Activated CD8-positive, alpha-beta memory T cell treated with anti-CD3 and anti-CD28 coated beads, Interleukin-2, amount 10 ng/mL, durations not matched to agents 7 days and 5 days (primary cell): ENCODE results near the gene TF. TPM values are rescaled to one million over a fixed set of nuclear protein-coding genes. Genes with fewer than 3 reads are reported as not detected.

Source experiments
- ATAC-seq: fragments of 150-1000 bp; cut with Tn5 transposase; one replicate; pipeline ENCODE4 v1.10.0; 2021; ENCODE audit warnings: moderate library complexity
- CTCF ChIA-PET: fragments of 350-600 bp; sonication (Branson Sonifier 250); formaldehyde crosslinking; loops from one replicate; lab custom pipeline; 2021; ENCODE audit warnings: antibody characterized with exemption; lab: Charles Lee
- DNase-seq: peaks from one replicate; pipeline ENCODE4 v3.0.0-alpha.2; 2020
- H3K27ac Mint-ChIP-seq: one replicate; pipeline ENCODE4 v1.8.0; 2021; ENCODE audit warnings: mild to moderate bottlenecking, mixed read lengths
- H3K27me3 Mint-ChIP-seq: one replicate; pipeline ENCODE4 v1.8.0; 2021; ENCODE audit warnings: mixed read lengths
- H3K36me3 Mint-ChIP-seq: one replicate; pipeline ENCODE4 v1.8.0; 2021; ENCODE audit warnings: mild to moderate bottlenecking, mixed read lengths
- H3K4me1 Mint-ChIP-seq: one replicate; pipeline ENCODE4 v1.8.0; 2021; ENCODE audit warnings: mixed read lengths
- H3K4me3 Mint-ChIP-seq: one replicate; pipeline ENCODE4 v1.8.0; 2021; ENCODE audit warnings: mild to moderate bottlenecking, moderate library complexity, mixed read lengths
- H3K9me3 Mint-ChIP-seq: one replicate; pipeline ENCODE4 v1.8.0; 2022; ENCODE audit warnings: low read depth, mixed read lengths
- total RNA-seq, 2 experiments: library from RNA; stranded (reverse); gene quantifications; one replicate each; pipeline ENCODE4 v1.2.3, GENCODE V29; 2021

Gene TF
- under 1 TPM; 0.16 to 0.91 TPM for total RNA-seq

GRCh38 chr3:133745981-133746711, at the start of gene TF:
TF (plus strand) TSS chr3:133746393; CDS start chr3:133746441, 48 bp downstream.
- Mint-ChIP-seq H3K27ac (no peak within 1 kb of the TSS), H3K9me3 (no peaks in the 10 kb centered on the region), H3K4me1 (peaks cover 7% of the 10 kb centered on the region), H3K36me3 (no peaks in the 10 kb centered on the region), H3K4me3 (peak within 1 kb of the TSS; percentile 6), H3K27me3 (peaks cover 42% of the 10 kb centered on the region)
- CTCF ChIA-PET = no interaction called here
- DNase-seq (no peak), ATAC-seq (peak; percentile 30)

GRCh38 chr3:133697960-133698359, 48.2 kb upstream of the TF start:
- H3K4me1 Mint-ChIP-seq = no peaks in the 10 kb centered on the region
- no peak overlapping the region for H3K4me3 Mint-ChIP-seq
- no peaks in the 10 kb centered on the region for H3K27me3 Mint-ChIP-seq
- no peak overlapping the region for H3K27ac Mint-ChIP-seq
- no peaks in the 10 kb centered on the region for H3K36me3 Mint-ChIP-seq
- DNase-seq = no peak
- ATAC-seq = no peak
- no peaks in the 10 kb centered on the region for H3K9me3 Mint-ChIP-seq
- CTCF ChIA-PET = no interaction called here

- H3K27me3 Mint-ChIP-seq = peaks cover 3% of the 10 kb centered on the region
- no peak for DNase-seq
- CTCF ChIA-PET = no interaction called here
- H3K27ac Mint-ChIP-seq = no peak overlapping the region
- no peaks in the 10 kb centered on the region for H3K4me1 Mint-ChIP-seq
- H3K4me3 Mint-ChIP-seq = no peak overlapping the region
- H3K36me3 Mint-ChIP-seq = no peaks in the 10 kb centered on the region
- H3K9me3 Mint-ChIP-seq = no peaks in the 10 kb centered on the region
- ATAC-seq = no peak
Measured at GRCh38 chr3:133699467-133699866, 46.7 kb upstream of the TF start.

- H3K27ac Mint-ChIP-seq = no peak overlapping the region
- H3K9me3 Mint-ChIP-seq = no peaks in the 10 kb centered on the region
- peaks cover 3% of the 10 kb centered on the region for H3K27me3 Mint-ChIP-seq
- CTCF ChIA-PET = no interaction called here
- H3K4me1 Mint-ChIP-seq = no peaks in the 10 kb centered on the region
- H3K36me3 Mint-ChIP-seq = no peaks in the 10 kb centered on the region
- no peak overlapping the region for H3K4me3 Mint-ChIP-seq
- ATAC-seq = no peak
- DNase-seq = no peak
Measured at GRCh38 chr3:133699903-133700302, 46.3 kb upstream of the TF start.

- DNase-seq (no peak), ATAC-seq (no peak)
- no peak overlapping the region for H3K4me3 Mint-ChIP-seq
- H3K9me3 Mint-ChIP-seq = no peaks in the 10 kb centered on the region
- H3K27ac Mint-ChIP-seq = no peak overlapping the region
- CTCF ChIA-PET = no interaction called here
- no peaks in the 10 kb centered on the region for H3K36me3 Mint-ChIP-seq
- H3K27me3 Mint-ChIP-seq = peaks cover 5% of the 10 kb centered on the region
- no peaks in the 10 kb centered on the region for H3K4me1 Mint-ChIP-seq
Measured at GRCh38 chr3:133700351-133700750, 45.8 kb upstream of the TF start.

GRCh38 chr3:133701435-133702358, 44.5 kb upstream of the TF start:
- no peak for ATAC-seq
- no peak overlapping the region for H3K27ac Mint-ChIP-seq
- no peaks in the 10 kb centered on the region for H3K9me3 Mint-ChIP-seq
- H3K4me3 Mint-ChIP-seq = no peak overlapping the region
- no peak for DNase-seq
- peaks cover 9% of the 10 kb centered on the region for H3K27me3 Mint-ChIP-seq
- H3K4me1 Mint-ChIP-seq = no peaks in the 10 kb centered on the region
- CTCF ChIA-PET = no interaction called here
- H3K36me3 Mint-ChIP-seq = no peaks in the 10 kb centered on the region

GRCh38 chr3:133703915-133704314, 42.3 kb upstream of the TF start:
- no peak overlapping the region for H3K4me3 Mint-ChIP-seq
- no peak for ATAC-seq
- H3K4me1 Mint-ChIP-seq = no peaks in the 10 kb centered on the region
- DNase-seq = no peak
- no peaks in the 10 kb centered on the region for H3K36me3 Mint-ChIP-seq
- no peak overlapping the region for H3K27ac Mint-ChIP-seq
- H3K9me3 Mint-ChIP-seq = no peaks in the 10 kb centered on the region
- CTCF ChIA-PET = no interaction called here
- H3K27me3 Mint-ChIP-seq = peaks cover 11% of the 10 kb centered on the region

- H3K9me3 Mint-ChIP-seq = no peaks in the 10 kb centered on the region
- DNase-seq (no peak), ATAC-seq (no peak)
- no peaks in the 10 kb centered on the region for H3K36me3 Mint-ChIP-seq
- H3K27me3 Mint-ChIP-seq = peaks cover 17% of the 10 kb centered on the region
- H3K4me1 Mint-ChIP-seq = no peaks in the 10 kb centered on the region
- no peak overlapping the region for H3K4me3 Mint-ChIP-seq
- H3K27ac Mint-ChIP-seq = no peak overlapping the region
- CTCF ChIA-PET = no interaction called here
Measured at GRCh38 chr3:133706033-133706432, 40.2 kb upstream of the TF start.

GRCh38 chr3:133709139-133709750, 36.9 kb upstream of the TF start:
- CTCF ChIA-PET = no interaction called here
- no peaks in the 10 kb centered on the region for H3K36me3 Mint-ChIP-seq

GRCh38 chr3:133711013-133711412, 35.2 kb upstream of the TF start:
- Mint-ChIP-seq H3K4me1 (no peaks in the 10 kb centered on the region), H3K4me3 (no peak overlapping the region), H3K36me3 (no peaks in the 10 kb centered on the region), H3K9me3 (no peaks in the 10 kb centered on the region), H3K27me3 (peaks cover 8% of the 10 kb centered on the region), H3K27ac (no peak overlapping the region)
- DNase-seq (no peak), ATAC-seq (no peak)
- CTCF ChIA-PET = no interaction called here

More at GRCh38 chr3:133709139-133709750, 36.9 kb upstream of the TF start:
- H3K4me3 Mint-ChIP-seq = no peak overlapping the region
- peaks cover 15% of the 10 kb centered on the region for H3K27me3 Mint-ChIP-seq
- no peak for ATAC-seq
- H3K27ac Mint-ChIP-seq = no peak overlapping the region
- H3K4me1 Mint-ChIP-seq = no peaks in the 10 kb centered on the region
- no peaks in the 10 kb centered on the region for H3K9me3 Mint-ChIP-seq
- no peak for DNase-seq

GRCh38 chr3:133712017-133712416, 34.2 kb upstream of the TF start:
- Mint-ChIP-seq H3K4me1 (no peaks in the 10 kb centered on the region), H3K36me3 (no peaks in the 10 kb centered on the region), H3K27ac (no peak overlapping the region), H3K4me3 (no peak overlapping the region), H3K9me3 (no peaks in the 10 kb centered on the region), H3K27me3 (peaks cover 8% of the 10 kb centered on the region)
- no peak for ATAC-seq
- DNase-seq = no peak
- CTCF ChIA-PET = no interaction called here

- no peaks in the 10 kb centered on the region for H3K4me1 Mint-ChIP-seq
- H3K4me3 Mint-ChIP-seq = no peak overlapping the region
- no peak overlapping the region for H3K27ac Mint-ChIP-seq
- H3K9me3 Mint-ChIP-seq = no peaks in the 10 kb centered on the region
- CTCF ChIA-PET = no interaction called here
- DNase-seq = no peak
- peaks cover 7% of the 10 kb centered on the region for H3K27me3 Mint-ChIP-seq
- no peaks in the 10 kb centered on the region for H3K36me3 Mint-ChIP-seq
- ATAC-seq = no peak
Measured at GRCh38 chr3:133713347-133713746, 32.8 kb upstream of the TF start.

GRCh38 chr3:133717424-133717823, 28.8 kb upstream of the TF start:
- Mint-ChIP-seq H3K9me3 (no peaks in the 10 kb centered on the region), H3K27me3 (peaks cover 24% of the 10 kb centered on the region), H3K4me1 (no peaks in the 10 kb centered on the region), H3K27ac (no peak overlapping the region), H3K4me3 (no peak overlapping the region), H3K36me3 (no peaks in the 10 kb centered on the region)
- no peak for ATAC-seq
- no peak for DNase-seq
- CTCF ChIA-PET = no interaction called here
